AG04449 (cell line): Measurements from ENCODE around the gene COG5.
A peak's percentile ranks its signal among the peaks of the same experiment; 100 is the strongest.

ENCODE experiments used
- CTCF ChIA-PET: fragments of 350-600 bp; formaldehyde crosslinking; extraction: SDS; loops from one replicate; lab custom pipeline; 2021; ENCODE audit warnings: antibody characterized with exemption; lab: Yijun Ruan, JAX
- POLR2A ChIA-PET: fragments of 400-600, 350-600 bp; formaldehyde crosslinking; extraction: SDS; loops from one replicate; lab custom pipeline; 2020; ENCODE audit warnings: antibody characterized with exemption, inconsistent platforms; lab: Yijun Ruan, JAX
- DNase-seq: peaks from one replicate; pipeline ENCODE4 v3.0.0-alpha.2; 2010; ENCODE audit warnings: low read depth, low spot score
- H3K4me3 ChIP-seq: 2 replicates; pipeline ENCODE4 v1.5.1; 2011; ENCODE audit warnings: low read depth, mild to moderate bottlenecking, control low read depth, low read length
- TF ChIP-seq, protein P1 (sequence below): IDR thresholded peaks from one replicate; pipeline ENCODE4 v1.5.1; 2011; ENCODE audit warnings: mild to moderate bottlenecking, moderate library complexity, low read length, control low read depth, inconsistent platforms; ENCODE audit not compliant: insufficient read depth; ENCODE audit errors: missing control alignments

Gene COG5

DNA sequence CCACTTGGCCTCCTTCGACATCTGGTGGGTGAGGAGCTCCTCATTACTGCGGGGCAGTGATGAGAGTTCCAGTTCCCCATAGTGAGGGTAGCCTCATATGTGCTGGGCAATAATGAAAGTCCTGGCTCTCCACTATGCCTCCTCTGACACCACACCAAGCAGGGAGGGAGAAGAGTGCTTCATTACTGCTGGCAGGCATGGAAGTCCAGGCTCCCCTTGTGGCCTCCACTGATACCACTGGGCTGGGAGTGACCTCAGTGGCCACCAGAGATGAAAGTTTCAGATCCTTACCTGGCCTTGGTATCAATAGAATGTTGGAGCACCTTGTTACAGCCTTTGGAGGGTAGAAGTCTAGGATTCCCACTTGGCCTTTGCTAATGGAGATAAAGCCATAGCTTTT lies 6.6 kb upstream of the COG5 start:
- no peak for DNase-seq
- no peak overlapping the region for H3K4me3 ChIP-seq
- TF ChIP-seq, protein P1, sequence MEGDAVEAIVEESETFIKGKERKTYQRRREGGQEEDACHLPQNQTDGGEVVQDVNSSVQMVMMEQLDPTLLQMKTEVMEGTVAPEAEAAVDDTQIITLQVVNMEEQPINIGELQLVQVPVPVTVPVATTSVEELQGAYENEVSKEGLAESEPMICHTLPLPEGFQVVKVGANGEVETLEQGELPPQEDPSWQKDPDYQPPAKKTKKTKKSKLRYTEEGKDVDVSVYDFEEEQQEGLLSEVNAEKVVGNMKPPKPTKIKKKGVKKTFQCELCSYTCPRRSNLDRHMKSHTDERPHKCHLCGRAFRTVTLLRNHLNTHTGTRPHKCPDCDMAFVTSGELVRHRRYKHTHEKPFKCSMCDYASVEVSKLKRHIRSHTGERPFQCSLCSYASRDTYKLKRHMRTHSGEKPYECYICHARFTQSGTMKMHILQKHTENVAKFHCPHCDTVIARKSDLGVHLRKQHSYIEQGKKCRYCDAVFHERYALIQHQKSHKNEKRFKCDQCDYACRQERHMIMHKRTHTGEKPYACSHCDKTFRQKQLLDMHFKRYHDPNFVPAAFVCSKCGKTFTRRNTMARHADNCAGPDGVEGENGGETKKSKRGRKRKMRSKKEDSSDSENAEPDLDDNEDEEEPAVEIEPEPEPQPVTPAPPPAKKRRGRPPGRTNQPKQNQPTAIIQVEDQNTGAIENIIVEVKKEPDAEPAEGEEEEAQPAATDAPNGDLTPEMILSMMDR, result no peak
- POLR2A ChIA-PET, result no interaction called here
- CTCF ChIA-PET, result interaction anchor here (0.9 kb wide), 1 partner anchor 9 kb away, joined by 4 read pairs; the partner anchor contains the start of gene BCAP29

DNA sequence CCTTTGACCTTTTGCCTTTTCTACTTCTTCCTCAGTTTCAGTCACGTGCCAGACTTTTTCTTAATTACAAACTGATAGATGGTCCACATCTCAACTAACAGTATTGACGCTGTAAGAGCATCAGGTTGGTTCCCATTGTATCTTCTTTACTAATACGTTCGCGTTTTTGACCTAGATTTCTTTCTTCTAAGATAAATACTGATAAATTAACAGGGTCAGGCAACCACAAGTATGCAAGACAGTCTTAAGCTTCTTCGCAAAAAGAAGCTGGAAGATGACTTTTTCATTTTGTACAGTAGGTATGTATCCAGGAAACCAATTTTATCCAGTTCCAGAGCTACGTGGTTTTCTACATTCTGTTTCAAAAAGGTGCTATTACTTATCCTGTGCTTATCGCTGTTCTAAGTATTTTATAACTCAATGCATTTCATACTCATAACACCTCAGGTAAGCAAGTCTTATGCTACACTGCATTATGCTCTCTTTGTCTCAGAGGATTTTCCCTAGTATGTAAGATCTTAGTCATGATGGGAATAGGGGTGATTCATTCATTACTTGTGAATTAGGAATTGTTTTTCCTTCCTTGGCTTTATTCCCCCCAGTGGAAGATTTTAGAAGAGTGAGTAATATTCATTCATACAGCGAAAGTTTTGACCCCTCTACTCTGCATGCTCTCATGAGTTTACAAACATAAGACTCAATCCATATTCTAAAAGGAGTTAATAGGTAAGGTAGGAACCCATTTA lies 1.0 kb upstream of the COG5 start:
- TF ChIP-seq, protein P1, result no peak
- ChIA-PET POLR2A (interaction anchor here (0.7 to 1.2 kb wide), 2 partner anchors 17 to 28 kb away, joined by 3 to 5 read pairs; no protein-coding TSS in a partner anchor), CTCF (interaction anchor here (0.5 to 2.8 kb wide), 3 partner anchors 23 to 251 kb away, joined by 3 to 11 read pairs (median 3); no protein-coding TSS in a partner anchor)
- DNase-seq, result peak; percentile 54
- H3K4me3 ChIP-seq, result peak overlapping the region; percentile 91

DNA sequence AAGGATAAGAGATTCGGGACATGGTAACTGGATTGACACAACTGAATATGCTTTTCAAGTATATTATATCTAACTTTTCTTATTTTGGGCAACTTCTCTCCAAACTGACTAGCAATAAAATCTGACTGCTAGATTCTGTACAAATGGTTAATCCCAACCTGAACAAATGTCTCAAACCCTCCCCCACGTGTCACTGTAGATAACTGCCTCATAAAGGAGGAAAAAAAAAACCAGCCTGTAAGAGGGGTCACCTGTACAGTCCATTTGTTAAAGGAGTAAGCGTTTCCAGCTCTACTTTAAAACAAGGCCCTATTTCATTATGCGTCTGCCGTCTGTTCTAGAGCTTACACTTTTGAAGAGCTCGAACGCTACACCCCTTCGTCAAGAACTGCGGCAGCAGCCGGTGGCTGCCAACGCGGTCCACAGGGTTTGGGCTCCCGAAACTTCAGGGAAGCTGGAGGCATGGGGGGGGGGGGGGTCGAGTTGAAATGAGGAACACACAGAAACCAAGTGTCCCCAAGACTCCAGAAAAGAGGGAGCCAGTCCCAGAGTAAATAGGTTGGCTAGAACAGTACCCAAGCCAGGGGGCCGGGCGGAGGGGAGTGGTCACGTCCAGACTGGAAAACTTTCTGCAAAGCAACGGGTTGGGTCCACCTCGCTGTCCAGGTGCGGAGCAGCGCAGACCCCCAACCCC lies 492 bp downstream of the COG5 start:
- no peak for DNase-seq
- TF ChIP-seq, protein P1, result no peak
- H3K4me3 ChIP-seq, result peak overlapping the region; percentile 91
- ChIA-PET POLR2A (interaction anchor here (0.6 to 0.7 kb wide), 3 partner anchors 9 to 395 kb away, joined by 3 to 4 read pairs (median 3); partner anchors contain the start of gene HBP1), CTCF (interaction anchor here (2.8 kb wide), 1 partner anchor 100 kb away, joined by 11 read pairs; no protein-coding TSS in a partner anchor)

- TF ChIP-seq, protein P1, result no peak
- CTCF ChIA-PET, result interaction anchor here (1.5 kb wide), 1 partner anchor 97 kb away, joined by 3 read pairs; no protein-coding TSS in a partner anchor
- DNase-seq, result no peak
- no peak overlapping the region for H3K4me3 ChIP-seq
- POLR2A ChIA-PET, result no interaction called here
Observed at GRCh38 chr7:107560898-107561516, 2.7 kb downstream of the COG5 start.

GRCh38 chr7:107559864-107560263 lies 3.9 kb downstream of the COG5 start:
- POLR2A ChIA-PET, result no interaction called here
- peak; percentile 23 for DNase-seq
- CTCF ChIA-PET, result no interaction called here
- TF ChIP-seq, protein P1, result no peak
- no peak overlapping the region for H3K4me3 ChIP-seq
